Measurements from ENCODE around the gene TAS2R10.

GRCh38 chr12:10861366-10861765, 35.2 kb upstream of the TAS2R10 start:
- TF ChIP-seq CTCF (IDR thresholded peaks at IDR 0.05; ENCODE audit: low read length) (no peak), EZH2 (IDR thresholded peaks at IDR 0.05; ENCODE audit: borderline replicate concordance, low read length) (no peak)

All from OCI-LY1 (cell line).